ENCODE measurements around the gene SLC27A4. TPM values are rescaled to one million over a fixed set of nuclear protein-coding genes. Genes with fewer than 3 reads are reported as not detected.

The SLC27A4 gene
- total and polyA plus RNA-seq, 10 of the 15 experiments (the other 5 are each of a cell fraction or from before 2014, with no cell fraction given), result 0.13 to 14.0 (median 7.6) TPM

- ChIA-PET POLR2A (interaction anchor here (0.6 kb wide), 1 partner anchor 191 kb away, joined by 4 read pairs; no protein-coding TSS in a partner anchor), RAD21 (ENCODE audit: unreplicated experiment) (interaction anchor here (0.6 to 3.7 kb wide), 6 partner anchors 11 to 105 kb away, joined by 3 to 18 read pairs (median 5); partner anchors contain the start of genes CERCAM and URM1), CTCF (interaction anchor here (1.0 to 4.4 kb wide), 10 partner anchors 11 to 567 kb away, joined by 3 to 61 read pairs (median 11); partner anchors contain the start of genes CERCAM and URM1), SMC1A (ENCODE audit: uncharacterized antibody, unreplicated experiment) (interaction anchor here (1.9 to 2.9 kb wide), 2 partner anchors 10 to 66 kb away, joined by 9 to 19 read pairs; partner anchors contain the start of gene URM1)
- Histone ChIP-seq H4K20me1 (ENCODE audit: control insufficient read depth, insufficient read depth) (no peaks in the 10 kb centered on the region), H3K9me3 (replicated peaks; ENCODE audit: control insufficient read depth, insufficient read depth, low read length) (no peaks in the 10 kb centered on the region), H3K4me3 (no peak overlapping the region), H3K4me1 (ENCODE audit: control insufficient read depth, insufficient read depth, low read length) (peaks cover 7% of the 10 kb centered on the region), H3K27ac (ENCODE audit: control insufficient read depth, insufficient read depth) (no peak overlapping the region), H3K27me3 (replicated peaks in 1 of 2; ENCODE audit: control insufficient read depth in 2 of 2, insufficient read depth in 2 of 2, low read length in 1 of 2) (no peaks in the 10 kb centered on the region), H3K4me2 (ENCODE audit: control insufficient read depth, insufficient read depth) (no peak overlapping the region), H2AFZ (ENCODE audit: control insufficient read depth, low read depth, low read length) (no peak overlapping the region), H3K79me2 (ENCODE audit: control insufficient read depth, insufficient read depth, low read length) (no peaks in the 10 kb centered on the region), H3K9ac (ENCODE audit: control insufficient read depth, insufficient read depth, low read length) (no peak overlapping the region), H3K36me3 (ENCODE audit: control insufficient read depth in 2 of 2, insufficient read depth in 2 of 2, low read length in 1 of 2) (no peaks in the 10 kb centered on the region; a peak in 1 of 4 replicates)
- no TSS peak for BruUV-seq (replicated peaks)
- DNase-seq (ENCODE audit: low read depth, low spot score), result no peak
- no peak for FAIRE-seq
- 7% methylated on average over 2 of the region's 2 CpGs for WGBS (ENCODE audit: insufficient coverage, insufficient replicate concordance, low lambda C conversion rate, missing lambda C conversion rate)
- no peak for ATAC-seq
- in situ Hi-C loops (cut with MboI) (no loop called here), intact Hi-C loops (cut with micrococcal nuclease; ENCODE audit: unreplicated experiment) (loop anchor here (5.0 kb wide), 1 partner anchor 51 kb away; no protein-coding TSS in a partner anchor)
- TF ChIP-seq SREBF2 (IDR thresholded peaks at IDR 0.05; ENCODE audit: low read length) (no peak), MEF2B (IDR thresholded peaks at IDR 0.05; ENCODE audit: partially characterized antibody, poor library complexity, severe bottlenecking) (no peak), JUNB (IDR thresholded peaks at IDR 0.05) (no peak), HDAC6 (IDR thresholded peaks at IDR 0.05; ENCODE audit: unreplicated experiment) (no peak), ZNF207 (IDR thresholded peaks at IDR 0.05; ENCODE audit: borderline replicate concordance) (no peak), CHD4 (IDR thresholded peaks at IDR 0.05) (no peak), IKZF1 (conservative IDR thresholded peaks at IDR 0.05) (no peak), BACH1 (IDR thresholded peaks at IDR 0.05; ENCODE audit: borderline replicate concordance) (no peak), EED (IDR thresholded peaks at IDR 0.05; ENCODE audit: low read depth) (no peak), RFX5 (IDR thresholded peaks at IDR 0.05; ENCODE audit: low read depth, low read length) (no peak), PBX3 (IDR thresholded peaks at IDR 0.05; ENCODE audit: insufficient replicate concordance, low read depth, low read length) (no peak), ZBTB33 (IDR thresholded peaks at IDR 0.05) (no peak), ATF2 (IDR thresholded peaks at IDR 0.05; ENCODE audit: low read length) (no peak), CREB1 (IDR thresholded peaks at IDR 0.05; ENCODE audit: low read depth) (no peak), RELB (IDR thresholded peaks at IDR 0.05; ENCODE audit: low read depth) (no peak), NFXL1 (IDR thresholded peaks at IDR 0.05; ENCODE audit: borderline replicate concordance) (no peak), NFYB (IDR thresholded peaks at IDR 0.05; ENCODE audit: insufficient read depth, low read depth, low read length) (no peak), HSF1 (IDR thresholded peaks at IDR 0.05; ENCODE audit: low read depth, low read length) (no peak)
Observed at GRCh38 chr9:128360826-128361225, 20.5 kb downstream of the SLC27A4 start.

Measured in GM12878 (cell line).